ENCODE data around the gene RXRG. TPM values are rescaled to one million over a fixed set of nuclear protein-coding genes. Genes with fewer than 3 reads are reported as not detected.
A peak's percentile ranks its signal among the peaks of the same experiment; 100 is the strongest.

Gene RXRG
- total RNA-seq, 6 experiments from 2014 or later, result 0.26 to 0.32 TPM; not detected in 4

GRCh38 chr1:165381745-165382505, 63.0 kb downstream of the RXRG start:
- Histone ChIP-seq H3K36me3 (no peaks in the 10 kb centered on the region), H3K4me1 (no peaks in the 10 kb centered on the region), H3K27me3 (no peaks in the 10 kb centered on the region), H3K27ac (no peak overlapping the region), H3K9me3 (no peaks in the 10 kb centered on the region), H3K4me3 (no peak overlapping the region)
- TF ChIP-seq POLR2A (IDR thresholded peaks at IDR 0.05), result no peak
- no peak for TF ChIP-seq CTCF (IDR thresholded peaks at IDR 0.05)
- DNase-seq, result no peak
- intact Hi-C loops (cut with DNase I), result no loop called here
- WGBS (ENCODE audit: insufficient coverage, low coverage, low lambda C conversion rate, missing lambda C conversion rate), result 71% methylated on average over 6 of the region's 6 CpGs
- ATAC-seq, result no peak

DNA sequence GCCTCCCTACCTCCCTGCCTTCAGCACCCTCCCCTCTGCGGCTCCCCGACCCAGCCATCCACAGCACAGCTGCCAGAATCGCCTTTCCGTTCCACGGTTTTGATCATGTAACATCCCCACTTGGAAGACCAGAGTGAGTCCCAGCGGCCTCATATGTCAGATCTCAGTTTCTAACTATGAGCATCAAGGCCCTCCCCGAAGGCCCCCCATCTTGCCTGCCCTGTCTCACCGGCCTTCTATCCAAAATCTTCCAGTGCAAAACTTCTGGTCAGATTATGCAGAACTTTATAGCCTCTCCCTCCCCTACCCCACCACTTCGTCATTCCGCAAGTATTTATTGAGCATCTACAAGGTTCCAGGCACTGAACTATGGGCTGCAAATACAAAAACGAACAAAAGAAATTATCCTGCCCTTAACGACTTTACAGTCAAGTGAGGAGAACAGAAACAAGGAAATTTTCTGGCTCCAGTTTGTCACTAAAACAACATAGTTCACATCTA, 68.1 kb downstream of the RXRG start:
- H3K27ac ChIP-seq, result no peak overlapping the region
- no peaks in the 10 kb centered on the region for H3K36me3 ChIP-seq
- no peaks in the 10 kb centered on the region for H3K9me3 ChIP-seq
- peak overlapping the region in 1 of 3 donors; percentile 36 for H3K4me3 ChIP-seq
- no peak for TF ChIP-seq POLR2A (IDR thresholded peaks at IDR 0.05)
- DNase-seq (no peak), ATAC-seq (no peak)
- H3K4me1 ChIP-seq, result peaks cover 0 to 10% (median under 1%) of the 10 kb centered on the region in 4 donors
- H3K27me3 ChIP-seq, result no peaks in the 10 kb centered on the region
- intact Hi-C loops (cut with DNase I), result loop anchor here in 1 of 2 donors (10.0 kb wide), 1 partner anchor 242 kb away; no protein-coding TSS in a partner anchor
- WGBS (ENCODE audit: insufficient coverage, low coverage, low lambda C conversion rate, missing lambda C conversion rate), result 22% methylated on average over 7 of the region's 12 CpGs

GRCh38 chr1:165376041-165376810, 68.7 kb downstream of the RXRG start:
- H3K4me1 ChIP-seq, result peaks cover 0 to 10% (median under 1%) of the 10 kb centered on the region in 4 donors
- H3K36me3 ChIP-seq, result no peaks in the 10 kb centered on the region
- H3K4me3 ChIP-seq, result peak overlapping the region; percentile 9 to 36 (median 14)
- 6% methylated on average over 33 of the region's 46 CpGs for whole genome bisulfite sequencing (ENCODE audit: insufficient coverage, low coverage, low lambda C conversion rate, missing lambda C conversion rate)
- peak overlapping the region; percentile 3 to 55 (median 13) for H3K27ac ChIP-seq
- TF ChIP-seq CTCF (IDR thresholded peaks at IDR 0.05), result no peak
- no peak for TF ChIP-seq POLR2A (IDR thresholded peaks at IDR 0.05)
- ATAC-seq (peak; percentile 84 to 95 (median 88)), DNase-seq (peak; percentile 58 to 75 (median 75))
- no peaks in the 10 kb centered on the region for H3K9me3 ChIP-seq
- intact Hi-C loops (cut with DNase I), result loop anchor here in 1 of 2 donors (10.0 kb wide), 1 partner anchor 241 kb away; no protein-coding TSS in a partner anchor
- H3K27me3 ChIP-seq, result no peaks in the 10 kb centered on the region

- H3K36me3 ChIP-seq, result no peaks in the 10 kb centered on the region
- peaks cover 0 to 10% (median under 1%) of the 10 kb centered on the region in 4 donors for H3K4me1 ChIP-seq
- peak overlapping the region; percentile 9 to 36 (median 14) for H3K4me3 ChIP-seq
- no peak for DNase-seq
- no peaks in the 10 kb centered on the region for H3K27me3 ChIP-seq
- H3K27ac ChIP-seq, result peak overlapping the region in 2 of 3 donors; percentile 13 to 55
- ATAC-seq, result no peak
- no peak for TF ChIP-seq POLR2A (IDR thresholded peaks at IDR 0.05)
- TF ChIP-seq CTCF (IDR thresholded peaks at IDR 0.05), result no peak
- no peaks in the 10 kb centered on the region for H3K9me3 ChIP-seq
- intact Hi-C loops (cut with DNase I), result loop anchor here in 1 of 2 donors (10.0 kb wide), 1 partner anchor 241 kb away; no protein-coding TSS in a partner anchor
- 44% methylated on average over 7 of the region's 7 CpGs for WGBS (ENCODE audit: insufficient coverage, low coverage, low lambda C conversion rate, missing lambda C conversion rate)
Observed at GRCh38 chr1:165375623-165376022, 69.3 kb downstream of the RXRG start.

Data from right lobe of liver (tissue), 6 donors.